Activated CD4-positive, CD25-positive, alpha-beta regulatory T cell treated with anti-CD3 and anti-CD28 coated beads, Interleukin-2, amount 50 U/mL, for 24 hours (primary cell): ENCODE results near the gene GRK5.

Experiments used
- ATAC-seq, 2 donors: fragments of 150-1000 bp; cut with Tn5 transposase; one replicate each; pipeline ENCODE4 v1.10.0; 2021; ENCODE audit warnings: mild to moderate bottlenecking in 1 of 2, moderate library complexity in 1 of 2

Gene GRK5

DNA sequence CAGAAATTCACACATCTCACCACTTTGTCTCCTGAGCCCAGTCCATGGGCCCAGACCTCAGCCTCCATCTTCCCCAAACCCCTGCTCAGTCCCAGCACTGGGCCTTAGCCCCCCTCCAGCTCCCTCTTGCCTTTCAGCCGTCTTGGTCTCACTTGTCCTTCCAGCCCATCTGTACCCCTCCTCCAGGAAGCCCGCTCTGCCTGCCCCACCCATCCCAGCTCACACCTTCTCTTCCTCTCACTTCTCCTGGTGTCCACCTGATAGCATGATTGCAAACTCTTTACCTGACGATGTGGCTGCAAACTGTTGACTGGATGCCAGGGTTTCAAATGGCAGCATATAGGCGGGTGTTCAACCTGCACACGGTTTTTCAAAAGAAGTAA is 238.6 kb downstream of the GRK5 start:
- no peak for ATAC-seq

DNA sequence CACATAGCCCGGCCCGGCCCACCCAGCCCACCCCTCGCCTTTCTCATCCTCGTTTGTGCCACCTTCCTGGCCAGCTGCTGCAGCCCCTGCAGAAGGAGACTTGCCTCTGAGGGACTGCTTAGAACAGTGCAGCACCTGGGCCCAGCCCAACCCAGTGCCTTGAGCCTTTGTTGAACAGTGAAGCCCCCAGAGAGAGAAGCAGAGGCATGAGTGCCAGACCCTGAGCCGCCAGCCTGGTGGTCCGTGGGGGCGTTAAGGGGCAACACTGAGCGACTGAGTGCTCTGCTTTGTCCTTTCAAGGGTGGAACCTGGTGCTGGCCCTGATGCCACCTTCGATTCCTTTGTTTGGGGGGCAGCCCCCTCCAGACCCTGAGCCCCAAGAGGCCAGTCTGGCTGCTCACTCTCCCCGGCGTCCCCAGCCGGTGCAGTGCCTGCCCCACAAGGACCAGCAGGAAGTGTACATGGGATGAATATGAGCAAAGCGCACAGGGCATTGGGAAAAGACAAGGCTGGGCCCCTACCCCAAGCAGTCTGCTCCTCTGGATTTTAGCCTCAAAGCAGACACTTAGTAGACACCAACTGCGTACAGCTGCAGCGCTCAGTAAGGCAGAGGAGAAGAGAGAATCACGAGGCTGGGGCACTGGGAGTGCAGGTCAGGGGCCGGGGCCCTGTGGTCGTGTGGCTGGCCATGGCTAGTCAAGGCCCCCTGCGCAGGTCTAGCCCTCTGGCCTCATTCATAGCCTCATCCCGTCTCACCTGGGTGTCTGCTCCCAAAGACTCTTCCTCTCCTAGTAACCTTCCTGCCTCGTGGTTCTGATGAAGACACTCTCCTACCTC is 239.3 kb downstream of the GRK5 start:
- ATAC-seq = no peak

DNA sequence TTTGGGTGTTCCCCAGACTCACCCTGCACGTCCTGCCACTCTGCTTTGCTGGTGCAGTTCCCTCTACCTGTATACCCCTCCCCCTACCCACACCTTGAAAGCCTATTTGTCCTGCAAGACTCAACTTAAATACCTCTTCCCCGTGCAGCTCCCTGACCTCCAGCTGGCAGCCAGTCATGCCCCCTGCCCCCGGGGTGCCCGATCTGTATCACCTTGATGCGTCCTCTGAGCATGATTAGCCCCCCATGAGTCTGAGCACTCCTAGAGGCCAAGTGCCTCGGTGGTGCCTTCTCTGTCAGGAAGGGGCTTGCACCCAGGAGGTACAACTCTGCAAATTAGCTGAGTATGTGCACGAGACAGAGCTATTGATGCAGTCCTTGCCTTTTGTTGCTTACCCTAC is 240.1 kb downstream of the GRK5 start:
- no peak for ATAC-seq

DNA sequence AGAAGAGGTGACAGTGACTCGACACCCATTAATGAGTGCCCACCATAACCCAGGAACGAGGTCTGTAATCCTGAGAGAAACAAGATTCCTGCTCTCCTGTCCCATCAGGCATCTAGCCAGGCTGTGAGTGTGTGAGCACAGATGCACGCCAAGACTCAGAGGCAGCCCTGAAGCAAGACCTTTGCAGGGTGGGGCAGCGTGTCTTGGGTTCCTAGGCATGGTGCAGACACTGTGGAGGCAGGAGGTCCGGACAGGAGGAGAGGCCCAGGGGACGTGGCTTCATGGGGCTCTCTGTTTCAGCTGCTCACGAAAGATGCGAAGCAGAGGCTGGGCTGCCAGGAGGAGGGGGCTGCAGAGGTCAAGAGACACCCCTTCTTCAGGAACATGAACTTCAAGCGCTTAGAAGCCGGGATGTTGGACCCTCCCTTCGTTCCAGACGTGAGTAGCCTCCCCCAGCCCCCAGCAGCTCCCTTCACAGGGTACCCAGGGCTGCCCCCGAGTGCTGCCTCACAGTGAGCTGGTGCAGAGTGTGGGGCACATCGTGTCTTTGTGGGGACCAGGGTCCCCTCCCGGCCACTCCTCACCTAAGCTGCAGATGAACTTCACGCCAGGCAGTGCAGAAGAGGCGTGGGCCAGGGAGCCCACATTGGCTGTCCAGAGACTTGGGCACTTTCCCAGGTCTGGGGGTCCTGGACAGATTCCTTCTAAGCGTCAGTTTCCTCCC is 240.6 kb downstream of the GRK5 start:
- ATAC-seq = no peak

DNA sequence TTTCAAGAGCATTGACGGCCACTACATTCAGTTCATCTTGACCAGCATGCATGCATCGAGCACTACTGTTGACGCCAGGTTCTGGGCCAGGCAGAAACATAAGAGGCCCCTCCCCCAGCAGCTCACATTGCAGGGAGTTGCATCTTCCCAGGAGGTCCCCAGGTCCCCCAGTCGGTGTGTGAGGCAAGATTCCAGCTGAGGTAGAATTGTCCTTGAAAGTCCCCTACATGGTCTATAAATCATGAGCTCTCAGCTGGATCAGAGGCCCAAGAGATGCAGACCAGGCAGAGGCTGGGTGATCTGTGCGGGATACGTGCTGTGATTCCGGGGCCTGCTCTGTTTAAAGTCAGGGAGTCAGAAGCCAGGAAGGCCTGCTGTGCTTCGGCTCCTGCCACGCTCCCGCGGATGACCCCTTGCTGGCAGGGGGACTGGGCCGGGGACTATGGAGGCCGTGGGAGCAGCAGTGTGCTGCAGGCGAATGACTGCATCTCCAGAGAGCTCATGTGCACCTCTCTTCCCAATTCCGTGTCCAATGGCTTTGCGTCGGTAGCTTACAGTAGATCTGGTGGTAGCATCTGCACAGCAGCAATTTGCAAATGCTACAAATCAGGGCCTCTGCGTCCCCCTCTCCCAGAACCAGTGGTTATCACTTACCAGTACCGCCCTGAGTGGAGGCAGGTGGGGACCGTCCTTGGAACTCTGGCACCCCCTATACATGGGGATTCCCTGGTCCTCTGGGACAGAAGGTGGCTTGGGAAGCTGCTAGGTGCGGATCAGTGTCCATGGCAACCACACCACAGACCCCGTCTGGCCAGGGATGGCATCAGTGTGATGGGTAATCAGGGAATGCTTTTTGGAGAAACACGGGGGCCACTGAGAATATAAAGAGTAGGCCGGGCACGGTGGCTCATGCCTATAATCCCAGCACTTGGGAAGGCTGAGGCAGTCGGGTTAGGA is 241.5 kb downstream of the GRK5 start:
- ATAC-seq = no peak

DNA sequence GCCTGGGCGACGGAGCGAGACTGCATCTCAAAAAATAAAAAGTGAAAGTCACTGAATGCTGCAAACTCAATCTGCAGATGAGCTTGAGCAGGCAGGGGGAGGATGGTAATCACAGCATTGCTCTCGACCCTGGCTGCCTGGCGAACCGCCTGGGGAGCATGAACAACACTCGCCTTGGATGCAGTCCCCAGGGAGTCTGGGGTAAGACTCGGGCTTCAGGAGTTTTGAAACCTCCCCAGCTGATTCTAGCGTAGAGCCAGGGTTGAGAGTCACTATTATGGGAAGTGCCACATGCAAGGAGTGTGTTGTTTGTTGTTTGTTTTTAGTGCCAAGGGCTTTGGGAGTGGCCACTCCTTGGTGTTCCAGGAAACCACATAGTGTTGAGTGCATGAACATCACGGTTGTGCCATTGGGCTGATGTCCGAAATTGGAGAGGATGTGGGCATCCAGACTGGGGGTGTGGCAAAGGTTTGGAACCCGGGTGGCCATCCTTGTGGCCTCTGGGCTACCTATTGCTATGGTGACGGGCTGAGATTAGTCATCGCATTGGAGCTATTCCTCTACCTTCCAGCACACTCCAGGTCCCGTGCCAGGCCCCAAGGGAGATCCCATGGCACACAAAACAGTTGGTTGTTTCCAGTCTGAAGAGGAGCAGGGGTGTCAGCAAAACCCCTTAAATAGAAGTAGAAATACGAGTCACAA is 242.5 kb downstream of the GRK5 start:
- no peak for ATAC-seq

DNA sequence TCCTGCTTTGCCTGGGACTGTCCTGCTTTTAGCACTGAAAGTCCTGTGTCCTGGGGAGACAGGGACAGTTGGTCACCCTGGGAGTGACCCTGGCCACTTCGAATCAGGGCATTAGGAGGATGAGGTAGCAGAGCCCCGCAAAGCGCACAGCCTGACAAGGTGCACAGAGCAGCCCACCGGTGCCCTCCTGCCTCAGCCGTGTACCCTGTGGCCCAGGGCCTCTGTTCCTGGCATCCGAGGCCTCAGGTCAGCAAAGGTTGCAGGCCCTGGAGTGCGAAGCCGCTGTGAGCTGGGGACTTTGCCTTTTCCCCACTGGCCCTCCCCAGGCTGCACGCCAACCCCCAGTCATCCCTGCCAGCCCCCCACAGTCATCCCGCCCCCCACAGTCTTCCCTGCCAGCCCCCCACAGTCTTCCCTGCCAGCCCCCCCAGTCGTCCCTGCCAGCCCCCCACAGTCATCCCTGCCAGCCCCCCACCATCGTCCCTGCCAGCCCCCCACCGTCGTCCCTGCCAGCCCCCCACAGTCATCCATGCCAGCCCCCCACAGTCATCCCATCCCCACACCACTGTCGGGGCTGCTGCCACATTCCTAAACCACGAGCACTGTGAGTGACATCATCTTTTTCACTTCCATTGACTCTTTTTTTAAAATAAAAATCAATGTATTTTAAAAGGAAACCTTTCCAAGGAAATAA is 243.4 kb downstream of the GRK5 start:
- ATAC-seq = no peak

DNA sequence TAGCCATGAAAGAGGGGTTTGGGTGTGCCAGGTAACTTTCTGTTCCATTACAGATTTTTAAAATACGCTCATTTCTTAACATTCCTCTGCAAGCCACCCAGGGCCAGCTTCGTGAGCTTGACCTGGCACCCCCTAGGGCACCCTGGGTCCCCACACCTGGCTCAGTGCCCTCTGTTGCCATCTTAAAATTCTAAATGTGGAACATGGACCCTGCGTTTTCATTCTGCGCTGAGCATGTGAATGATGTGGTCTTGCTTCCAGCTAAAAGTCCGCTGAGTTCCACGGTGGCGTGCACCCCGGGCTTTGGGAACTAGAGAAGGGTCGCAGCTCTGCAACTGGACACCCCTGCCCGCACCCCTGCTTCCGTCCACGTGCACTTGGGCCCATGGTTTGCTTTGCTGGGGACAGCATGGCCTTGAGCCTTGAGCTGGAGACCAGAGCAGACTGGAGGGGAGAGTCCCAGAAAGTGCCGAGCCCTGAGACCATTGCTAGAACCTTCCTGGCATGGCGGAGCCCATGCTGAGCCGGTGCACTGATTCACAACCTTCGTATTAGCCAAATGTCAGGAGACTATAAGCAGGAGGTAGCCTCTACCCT is 244.0 kb downstream of the GRK5 start:
- no peak for ATAC-seq

DNA sequence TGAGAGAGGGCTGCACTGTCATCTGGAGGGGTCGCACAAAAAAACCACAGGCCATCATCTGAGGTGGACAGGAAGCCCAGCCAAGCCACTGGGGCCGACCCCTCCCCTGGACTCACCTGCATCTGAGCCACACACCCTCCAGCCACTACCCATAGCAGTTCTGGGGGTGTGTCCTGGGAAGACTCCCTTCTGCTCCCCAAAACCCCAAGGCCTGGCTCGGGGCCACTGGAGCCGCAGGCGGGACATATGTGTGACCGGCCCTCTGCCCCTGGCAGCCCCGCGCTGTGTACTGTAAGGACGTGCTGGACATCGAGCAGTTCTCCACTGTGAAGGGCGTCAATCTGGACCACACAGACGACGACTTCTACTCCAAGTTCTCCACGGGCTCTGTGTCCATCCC is 245.0 kb downstream of the GRK5 start:
- ATAC-seq = no peak

DNA sequence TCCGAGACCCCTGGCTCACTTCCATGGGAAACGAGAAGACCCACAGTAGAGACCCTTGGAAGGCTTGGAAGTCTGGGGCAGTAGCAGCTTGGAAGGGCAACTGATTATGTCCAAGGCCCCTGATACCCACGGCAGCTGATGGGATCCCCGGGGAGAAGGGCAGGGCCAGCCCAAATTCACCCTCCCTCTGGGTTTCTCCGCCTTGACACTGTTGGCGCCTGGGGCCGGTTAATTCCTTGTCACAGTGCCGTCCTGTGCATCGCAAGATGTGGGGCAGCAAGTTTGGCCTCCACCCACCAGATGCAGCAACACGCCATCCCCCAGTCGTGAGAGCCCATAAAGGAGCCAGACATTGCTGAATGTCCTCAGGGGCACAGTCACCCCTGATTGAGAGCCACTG is 245.9 kb downstream of the GRK5 start:
- no peak for ATAC-seq

DNA sequence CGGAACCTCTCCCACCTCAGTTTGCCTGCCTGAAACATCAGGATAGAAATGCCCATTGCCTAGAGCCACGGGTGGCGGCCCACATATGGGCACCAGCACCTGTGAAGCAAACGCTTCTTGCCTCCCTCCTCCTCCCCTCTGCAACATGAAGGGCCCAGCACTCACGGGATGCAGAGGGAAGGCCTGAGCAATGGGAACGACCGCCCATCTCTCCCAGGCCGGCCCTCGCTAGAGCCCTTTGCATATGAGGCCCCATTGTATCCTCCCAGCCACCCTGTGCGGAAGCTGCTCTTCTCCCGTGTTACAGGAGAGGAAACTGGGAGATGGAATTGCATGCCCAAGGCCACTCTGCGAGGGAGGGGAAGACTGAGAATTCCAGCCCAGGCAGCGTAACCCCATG is 246.9 kb downstream of the GRK5 start:
- no peak for ATAC-seq

DNA sequence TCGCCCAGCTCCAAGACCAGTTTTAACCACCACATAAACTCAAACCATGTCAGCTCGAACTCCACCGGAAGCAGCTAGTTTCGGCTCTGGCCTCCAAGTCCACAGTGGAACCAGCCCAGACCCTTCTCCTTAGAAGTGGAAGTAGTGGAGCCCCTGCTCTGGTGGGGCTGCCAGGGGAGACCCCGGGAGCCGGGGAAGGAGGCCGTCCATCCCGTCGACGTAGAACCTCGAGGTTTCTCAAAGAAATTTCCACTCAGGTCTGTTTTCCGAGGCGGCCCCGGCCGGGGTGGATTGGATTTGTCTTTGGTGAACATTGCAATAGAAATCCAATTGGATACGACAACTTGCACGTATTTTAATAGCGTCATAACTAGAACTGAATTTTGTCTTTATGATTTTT is 247.6 kb downstream of the GRK5 start:
- ATAC-seq = no peak

DNA sequence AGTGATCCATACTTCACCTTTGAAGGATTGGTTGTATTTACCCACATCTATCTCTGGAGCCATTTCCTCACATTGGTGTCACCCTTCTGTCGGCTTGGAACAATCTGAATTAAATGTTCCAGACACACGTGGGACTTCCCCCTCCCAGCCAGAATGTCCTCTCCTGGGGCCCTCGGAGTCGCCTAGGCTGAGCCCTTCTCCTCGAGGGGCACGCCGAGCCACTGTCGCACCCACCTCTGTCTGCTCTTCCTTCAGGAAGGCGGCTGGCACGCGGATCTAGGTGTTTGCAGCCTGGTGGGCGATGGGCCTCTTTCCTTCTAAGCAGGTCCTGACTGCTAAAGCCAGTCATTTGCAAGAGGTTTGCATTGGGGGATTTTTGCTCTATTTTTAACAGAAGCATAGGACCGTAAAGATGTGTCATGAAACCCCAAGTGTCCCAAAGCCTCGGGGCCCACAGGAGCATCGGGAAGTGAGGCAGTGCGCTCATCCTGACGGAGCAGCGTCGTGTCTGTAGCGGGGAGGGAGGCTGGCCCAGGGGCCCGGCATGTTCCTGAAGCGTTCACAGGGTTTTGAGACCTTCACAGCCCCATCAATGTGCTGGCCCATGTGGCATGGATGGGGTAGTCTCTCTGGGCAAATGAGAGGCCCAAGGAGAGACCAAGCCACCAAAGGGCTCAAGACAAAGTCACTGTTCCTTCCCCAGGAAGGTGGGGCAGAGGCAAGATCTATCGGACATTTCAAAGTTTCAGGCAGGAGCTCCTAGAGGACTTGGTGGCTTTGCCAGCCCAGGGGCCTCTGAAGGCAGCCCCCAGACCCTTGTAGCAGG is 248.5 kb downstream of the GRK5 start:
- ATAC-seq = no peak

DNA sequence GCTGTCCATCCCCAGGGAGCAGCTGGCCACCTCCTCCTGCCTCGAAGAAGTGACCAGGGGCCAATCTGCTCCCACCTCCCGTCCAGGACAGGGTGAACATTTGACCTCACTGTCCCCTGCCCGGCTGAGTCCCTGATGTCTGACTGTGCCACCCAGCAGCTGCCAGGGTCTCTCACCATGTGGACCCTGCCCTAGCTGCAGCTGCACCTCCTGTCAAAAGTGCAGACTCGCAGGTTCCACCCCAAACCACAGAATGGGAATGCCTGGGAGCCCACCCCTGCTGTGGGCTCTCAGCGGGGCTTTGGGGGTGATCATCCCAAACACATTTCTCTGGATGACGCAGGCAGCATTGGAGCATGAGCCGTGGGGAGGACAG is 249.1 kb downstream of the GRK5 start:
- ATAC-seq = no peak

DNA sequence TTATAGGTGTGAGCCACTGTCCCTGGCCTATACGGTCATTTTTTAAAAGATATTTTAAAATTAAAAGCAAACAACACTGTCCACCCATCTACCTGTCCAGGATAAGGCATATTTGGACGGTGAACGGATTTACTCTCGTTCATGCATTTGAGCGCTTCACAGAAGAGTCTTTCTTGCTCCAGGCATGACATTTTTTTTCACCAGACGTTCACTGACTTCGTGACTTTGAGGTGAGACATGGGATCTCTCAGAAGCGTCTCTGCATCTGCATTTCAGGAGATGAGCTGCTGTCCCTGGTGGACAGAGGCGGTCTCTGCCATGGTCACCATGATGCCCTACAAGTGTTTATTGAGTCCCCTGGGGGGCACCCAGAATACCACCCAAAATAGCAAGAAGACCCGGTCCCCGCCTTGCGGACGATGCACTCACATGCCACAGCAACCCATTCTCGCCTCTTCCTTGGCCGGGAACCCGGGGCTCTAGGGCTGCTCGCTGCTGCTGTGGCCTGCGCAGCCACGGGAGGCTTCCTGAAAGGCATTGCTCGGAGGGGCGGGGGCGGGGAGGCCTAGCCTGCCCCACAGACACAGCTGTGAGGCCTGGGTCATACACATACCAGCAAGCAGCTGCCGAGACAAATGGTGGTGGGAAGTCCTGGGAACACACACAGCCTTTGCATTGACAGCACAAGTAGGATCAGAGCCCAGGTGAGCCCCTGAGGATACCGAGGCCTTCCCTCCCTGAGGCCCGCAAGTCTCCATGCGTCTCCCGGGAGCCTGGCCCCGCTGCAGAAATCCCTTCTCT is 250.8 kb downstream of the GRK5 start:
- ATAC-seq = no peak

DNA sequence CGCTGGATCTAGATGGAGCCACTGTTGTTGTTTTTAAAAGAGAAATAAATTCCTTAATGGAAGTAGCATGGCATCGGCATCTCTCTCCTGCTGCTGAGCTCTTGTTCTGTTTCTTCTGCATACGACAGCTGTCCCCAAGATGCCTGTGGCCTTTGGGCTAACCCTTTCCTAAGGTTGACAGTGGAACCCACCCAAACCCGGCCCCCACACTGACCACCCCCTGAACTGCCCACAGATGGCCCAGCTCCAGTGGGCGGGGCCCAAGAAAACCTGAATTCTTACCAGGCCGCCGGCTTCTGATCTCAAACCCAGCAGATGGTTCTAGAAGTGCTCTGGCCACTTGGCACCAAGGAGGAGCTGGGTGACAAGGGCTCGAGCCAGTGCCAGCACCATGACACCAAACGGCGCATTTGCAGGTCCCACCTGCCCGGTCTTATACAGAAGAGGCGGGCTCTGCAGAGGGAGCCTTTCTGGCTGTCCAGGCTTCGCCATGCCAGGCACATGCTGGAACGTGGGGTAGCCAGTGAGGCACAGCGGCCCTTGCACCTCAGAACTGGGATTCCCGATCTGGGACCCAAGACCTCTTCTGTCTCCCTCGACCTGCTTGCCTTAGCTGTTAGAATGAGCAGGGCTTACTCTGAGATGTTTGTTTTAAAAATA is 252.4 kb downstream of the GRK5 start:
- ATAC-seq = no peak

DNA sequence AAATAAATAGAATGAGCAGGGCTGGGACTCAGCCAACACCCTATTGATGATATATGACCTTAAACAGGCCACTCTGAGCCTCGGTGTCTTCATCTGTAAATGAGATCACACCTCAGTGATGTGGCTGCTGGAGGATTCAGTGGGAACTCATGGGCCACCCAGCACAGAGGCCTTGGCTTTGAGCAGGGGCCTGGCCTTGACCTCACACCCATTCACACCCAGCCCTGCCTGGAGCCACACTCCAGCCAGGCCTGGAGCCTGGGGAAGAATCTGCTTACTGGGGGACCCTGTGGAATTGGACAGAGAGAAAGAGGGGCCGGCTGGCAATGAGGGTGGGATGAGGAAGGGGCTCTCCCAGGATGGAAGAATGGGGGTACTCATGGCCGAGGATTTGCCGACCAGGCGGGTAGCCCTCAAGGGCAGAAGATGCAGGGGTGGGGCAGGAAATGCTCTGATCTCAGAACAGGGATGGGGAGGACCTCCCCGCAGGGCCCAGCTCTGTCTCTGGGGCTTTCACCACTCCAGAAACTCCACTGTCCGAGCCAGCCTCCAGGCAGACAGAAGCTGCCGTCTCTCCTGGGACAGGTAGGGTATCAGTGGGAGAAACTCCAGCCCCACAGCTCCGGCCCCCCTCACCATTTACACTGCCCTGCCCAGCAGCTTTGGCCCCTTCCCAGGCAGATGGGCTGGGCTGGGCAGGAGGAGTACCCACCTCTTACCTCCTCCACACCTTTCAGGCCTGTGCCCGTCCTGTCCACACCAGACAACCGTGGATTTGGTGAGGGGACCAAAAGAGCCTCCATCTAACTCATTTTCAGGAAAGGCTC is 253.2 kb downstream of the GRK5 start:
- no peak for ATAC-seq

DNA sequence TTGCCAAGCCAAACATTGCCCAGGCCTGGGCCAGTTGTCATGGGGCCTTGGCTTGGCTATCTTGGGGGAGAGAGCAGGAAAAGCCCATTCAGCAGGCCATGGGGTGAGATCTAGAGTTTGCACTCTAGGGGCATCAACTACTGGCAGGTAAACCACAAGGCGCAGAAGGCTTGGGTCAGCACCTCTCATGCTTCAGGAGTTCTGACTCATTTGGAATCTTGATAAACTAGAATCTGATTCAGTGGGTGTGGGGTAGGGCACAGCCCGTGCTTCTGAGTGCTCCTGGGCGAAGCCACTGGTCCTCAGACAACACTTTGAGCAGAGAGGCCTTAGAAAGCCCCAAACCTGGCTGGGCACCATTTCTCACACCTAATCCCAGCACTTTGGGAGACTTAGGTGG is 254.0 kb downstream of the GRK5 start:
- ATAC-seq = peak; percentile 70 to 75
